Fibroblast of villous mesenchyme (primary cell): Measurements from ENCODE around the gene CDC42BPB. TPM values are rescaled to one million over a fixed set of nuclear protein-coding genes. Genes with fewer than 3 reads are reported as not detected.

ENCODE experiments used
- DNase-seq: peaks from one replicate; pipeline ENCODE4 v3.0.0-alpha.2; 2010; ENCODE audit warnings: low read depth
- H3K4me3 ChIP-seq: 2 replicates; pipeline ENCODE4 v1.5.1; 2011; ENCODE audit warnings: low read depth, mild to moderate bottlenecking, low read length
- CTCF ChIP-seq: IDR thresholded peaks from 2 replicates; pipeline ENCODE4 v1.5.1; 2012; ENCODE audit warnings: low read depth, mild to moderate bottlenecking, low read length; ENCODE audit not compliant: insufficient read depth
- total RNA-seq: library from RNA; depleted of rRNA; stranded (reverse); fragments of >200 nt; gene quantifications from 2 replicates; pipeline ENCODE4 v1.2.3, GENCODE V29; 2012

CDC42BPB gene
- total RNA-seq, 1 donor = 122 TPM

GRCh38 chr14:102903889-102904512 is 153.3 kb downstream of the CDC42BPB start:
- no peak for DNase-seq
- no peak for TF ChIP-seq CTCF
- no peak overlapping the region for H3K4me3 ChIP-seq

GRCh38 chr14:102903248-102903888 is 154.0 kb downstream of the CDC42BPB start:
- H3K4me3 ChIP-seq = no peak overlapping the region
- TF ChIP-seq CTCF = no peak

GRCh38 chr14:102902523-102903247 is 154.7 kb downstream of the CDC42BPB start:
- DNase-seq = no peak
- no peak overlapping the region for H3K4me3 ChIP-seq
- no peak for TF ChIP-seq CTCF

More at GRCh38 chr14:102903248-102903888, 154.0 kb downstream of the CDC42BPB start:
- DNase-seq = no peak

- DNase-seq = no peak
- no peak overlapping the region for H3K4me3 ChIP-seq
- no peak for TF ChIP-seq CTCF
Observed at GRCh38 chr14:102902086-102902485, 155.3 kb downstream of the CDC42BPB start.

GRCh38 chr14:102901633-102902032 is 155.7 kb downstream of the CDC42BPB start:
- no peak overlapping the region for H3K4me3 ChIP-seq
- DNase-seq = no peak
- no peak for TF ChIP-seq CTCF

- no peak for TF ChIP-seq CTCF
- no peak for DNase-seq
- no peak overlapping the region for H3K4me3 ChIP-seq
Observed at GRCh38 chr14:102900631-102901571, 156.4 kb downstream of the CDC42BPB start.
